RWPE1 (cell line): ENCODE results near the gene OTP.
A peak's percentile ranks its signal among the peaks of the same experiment; 100 is the strongest.

Experiments
- CTCF ChIA-PET: fragments of 350-600 bp; sonication (Branson Sonifier 250); formaldehyde crosslinking; extraction: SDS; loops from one replicate; lab custom pipeline; 2021; lab: Yijun Ruan, JAX
- POLR2A ChIA-PET: fragments of 400-600 bp; formaldehyde crosslinking; extraction: SDS; loops from one replicate; lab custom pipeline; 2020; ENCODE audit warnings: antibody characterized with exemption; ENCODE audit not compliant: low non-redundant PET; lab: Yijun Ruan, JAX
- DNase-seq: peaks from one replicate; pipeline ENCODE4 v3.0.0; 2012; ENCODE audit warnings: low spot score
- H3K27ac ChIP-seq: fragments of 450-650 bp; 2 replicates; pipeline ENCODE4 v1.5.1; 2017
- TF ChIP-seq, protein P1 (sequence below): fragments of 450-650 bp; conservative IDR thresholded peaks from 2 replicates; pipeline ENCODE4 v1.5.1; 2017; ENCODE audit warnings: low read depth, mild to moderate bottlenecking

The OTP gene

DNA sequence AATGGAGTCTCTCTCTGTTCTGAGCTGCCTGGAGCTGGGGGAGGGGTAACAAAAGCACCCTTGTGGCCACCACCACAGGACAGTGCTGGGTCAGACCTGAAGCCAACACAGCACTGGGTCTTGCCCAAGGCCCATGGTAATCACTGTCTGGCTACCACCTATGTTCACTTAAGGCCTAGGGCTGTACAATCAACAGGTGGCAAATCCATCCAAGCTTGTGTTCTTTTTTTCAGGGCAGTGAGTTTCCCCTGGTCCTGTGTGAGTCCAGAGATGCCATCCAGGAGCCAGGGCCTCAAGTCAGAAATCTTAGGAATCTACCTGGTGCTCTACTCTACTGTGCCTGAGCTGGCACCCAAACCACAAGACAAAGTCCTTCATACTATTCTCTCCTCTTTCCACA is 20.1 kb upstream of the OTP start:
- ChIA-PET CTCF (interaction anchor here (0.6 to 0.9 kb wide), 2 partner anchors 12 to 492 kb away, joined by 3 read pairs; no protein-coding TSS in a partner anchor), POLR2A (no interaction called here)
- no peak for DNase-seq
- H3K27ac ChIP-seq = no peak overlapping the region
- TF ChIP-seq, protein P1, sequence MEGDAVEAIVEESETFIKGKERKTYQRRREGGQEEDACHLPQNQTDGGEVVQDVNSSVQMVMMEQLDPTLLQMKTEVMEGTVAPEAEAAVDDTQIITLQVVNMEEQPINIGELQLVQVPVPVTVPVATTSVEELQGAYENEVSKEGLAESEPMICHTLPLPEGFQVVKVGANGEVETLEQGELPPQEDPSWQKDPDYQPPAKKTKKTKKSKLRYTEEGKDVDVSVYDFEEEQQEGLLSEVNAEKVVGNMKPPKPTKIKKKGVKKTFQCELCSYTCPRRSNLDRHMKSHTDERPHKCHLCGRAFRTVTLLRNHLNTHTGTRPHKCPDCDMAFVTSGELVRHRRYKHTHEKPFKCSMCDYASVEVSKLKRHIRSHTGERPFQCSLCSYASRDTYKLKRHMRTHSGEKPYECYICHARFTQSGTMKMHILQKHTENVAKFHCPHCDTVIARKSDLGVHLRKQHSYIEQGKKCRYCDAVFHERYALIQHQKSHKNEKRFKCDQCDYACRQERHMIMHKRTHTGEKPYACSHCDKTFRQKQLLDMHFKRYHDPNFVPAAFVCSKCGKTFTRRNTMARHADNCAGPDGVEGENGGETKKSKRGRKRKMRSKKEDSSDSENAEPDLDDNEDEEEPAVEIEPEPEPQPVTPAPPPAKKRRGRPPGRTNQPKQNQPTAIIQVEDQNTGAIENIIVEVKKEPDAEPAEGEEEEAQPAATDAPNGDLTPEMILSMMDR = no peak

DNA sequence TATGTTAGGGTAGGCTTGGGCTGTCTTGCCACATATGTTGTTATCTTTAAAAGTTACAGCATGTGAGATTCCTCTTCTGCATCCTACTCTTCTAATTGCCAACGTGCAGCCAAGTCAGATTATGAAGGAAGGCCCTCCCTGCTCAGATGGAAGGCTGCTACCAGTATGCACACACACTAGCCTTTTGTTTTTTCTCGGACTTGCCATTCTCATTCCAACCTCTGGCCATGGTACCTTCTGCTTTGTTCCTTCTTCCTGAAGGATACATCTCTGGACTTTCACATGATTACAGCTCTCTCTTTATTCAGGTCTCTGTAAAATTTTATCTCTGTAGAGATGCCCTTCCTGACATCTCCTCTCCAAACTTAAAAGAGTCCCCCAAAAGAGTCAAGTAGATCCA is 12.8 kb upstream of the OTP start:
- CTCF ChIA-PET = interaction anchor here (1.0 kb wide), 1 partner anchor 31 kb away, joined by 3 read pairs; no protein-coding TSS in a partner anchor
- POLR2A ChIA-PET = no interaction called here
- TF ChIP-seq, protein P1 = no peak
- H3K27ac ChIP-seq = no peak overlapping the region
- no peak for DNase-seq

GRCh38 chr5:77650686-77651085 is 12.2 kb upstream of the OTP start:
- CTCF ChIA-PET = interaction anchor here (1.0 kb wide), 1 partner anchor 31 kb away, joined by 3 read pairs; no protein-coding TSS in a partner anchor
- DNase-seq = no peak
- POLR2A ChIA-PET = no interaction called here
- TF ChIP-seq, protein P1 = no peak
- H3K27ac ChIP-seq = no peak overlapping the region

GRCh38 chr5:77649776-77650175 is 11.3 kb upstream of the OTP start:
- no peak overlapping the region for H3K27ac ChIP-seq
- DNase-seq = no peak
- TF ChIP-seq, protein P1 = no peak
- CTCF ChIA-PET = no interaction called here
- POLR2A ChIA-PET = no interaction called here

DNA sequence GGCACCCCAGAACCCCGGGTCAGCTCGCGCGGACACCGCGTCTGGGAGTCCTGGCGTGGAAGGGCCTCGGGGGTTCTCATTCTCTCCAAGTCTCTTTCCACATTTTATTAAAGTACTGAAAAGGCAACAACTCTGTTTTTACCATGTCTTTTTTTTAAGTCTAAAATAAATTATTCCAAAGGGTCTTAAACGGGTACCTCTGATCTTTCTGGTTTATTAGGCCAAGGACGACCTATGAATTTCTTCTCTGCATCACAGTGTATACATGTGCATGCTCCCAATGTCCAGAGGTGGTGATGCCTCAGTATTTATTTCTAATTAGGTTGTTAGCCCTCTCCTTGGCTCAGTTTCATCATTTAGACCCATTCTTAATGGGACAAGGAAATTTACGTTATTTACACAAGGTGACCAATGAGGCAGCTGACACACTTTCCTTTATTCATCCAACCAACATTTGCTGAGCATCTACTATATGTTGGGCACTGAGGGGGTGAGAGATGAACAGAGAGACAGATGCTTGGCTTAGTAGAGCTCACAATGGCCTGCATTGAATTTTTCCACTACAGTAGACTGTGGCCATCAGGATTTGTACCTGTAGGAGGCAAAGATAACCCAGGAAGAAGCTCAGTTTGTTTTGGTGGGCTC is 7.6 kb upstream of the OTP start:
- POLR2A ChIA-PET = no interaction called here
- H3K27ac ChIP-seq = no peak overlapping the region
- DNase-seq = no peak
- CTCF ChIA-PET = interaction anchor here (0.5 to 0.7 kb wide), 3 partner anchors 52 to 459 kb away, joined by 3 to 4 read pairs (median 3); no protein-coding TSS in a partner anchor
- TF ChIP-seq, protein P1 = no peak

GRCh38 chr5:77645158-77645994 is 6.9 kb upstream of the OTP start:
- ChIA-PET POLR2A (no interaction called here), CTCF (interaction anchor here (0.5 kb wide), 1 partner anchor 458 kb away, joined by 3 read pairs; no protein-coding TSS in a partner anchor)
- no peak overlapping the region for H3K27ac ChIP-seq
- TF ChIP-seq, protein P1 = peak; percentile 62
- DNase-seq = no peak
